ENCODE results near the gene RPLP1. TPM values are rescaled to one million over a fixed set of nuclear protein-coding genes. Genes with fewer than 3 reads are reported as not detected.

RPLP1 gene
- total and polyA plus RNA-seq, 9 of the 15 experiments (the other 6 are each of a cell fraction or from before 2014, with no cell fraction given), result 76.3 to 3,053 (median 847) TPM

DNA sequence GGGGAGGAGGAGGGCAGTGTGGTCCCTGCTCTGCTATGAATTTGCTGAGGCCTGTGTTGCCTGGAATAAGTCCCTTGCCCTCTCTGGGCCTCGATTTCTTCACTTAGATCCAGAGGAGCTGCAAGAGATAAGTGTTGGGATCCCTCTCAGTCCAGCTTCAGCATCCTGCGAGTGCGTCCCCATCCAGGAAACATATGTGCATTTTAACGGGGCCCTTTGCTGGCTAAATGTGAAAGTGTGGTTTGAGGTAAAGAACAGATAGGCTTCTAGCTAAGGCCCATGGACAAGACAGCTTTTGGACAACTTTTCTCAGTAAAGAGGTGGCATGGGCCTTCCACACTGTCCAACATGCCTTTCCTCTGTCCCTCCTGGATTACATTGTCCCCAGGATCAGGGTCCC, 26.5 kb downstream of the RPLP1 start:
- in situ Hi-C loops (cut with MboI), result loop anchor here (10.0 kb wide), 1 partner anchor 1006 kb away; no protein-coding TSS in a partner anchor
- no peak overlapping the region for H3K27ac ChIP-seq (ENCODE audit: extremely low read depth, low read depth, low read length)
- no peak for FAIRE-seq
- TF ChIP-seq EZH2 (IDR thresholded peaks at IDR 0.05; ENCODE audit: borderline replicate concordance, low read depth, low read length) (no peak), GABPB2 (CRISPR knock-in tag; conservative IDR thresholded peaks at IDR 0.05) (no peak), TAF7 (tag; IDR thresholded peaks at IDR 0.05) (no peak), LEF1 (IDR thresholded peaks at IDR 0.05) (no peak), FOS (IDR thresholded peaks at IDR 0.05; ENCODE audit: extremely low read depth, insufficient read length) (no peak), ZNF830 (CRISPR knock-in tag; IDR thresholded peaks at IDR 0.05) (no peak), ADNP (tag; IDR thresholded peaks at IDR 0.05) (no peak), ZNF780A (CRISPR knock-in tag; IDR thresholded peaks at IDR 0.05) (no peak), EGR1 (conservative IDR thresholded peaks at IDR 0.05) (no peak), FOXK2 (conservative IDR thresholded peaks at IDR 0.05 in 1 of 2, IDR thresholded peaks at IDR 0.05 in 1 of 2; ENCODE audit: low read depth in 2 of 2) (no peak), SMAD2 (IDR thresholded peaks at IDR 0.05; ENCODE audit: low read depth, low read length) (no peak), ZBTB1 (CRISPR knock-in tag; IDR thresholded peaks at IDR 0.05; ENCODE audit: borderline replicate concordance, low read depth) (no peak), CTBP1 (IDR thresholded peaks at IDR 0.05; ENCODE audit: borderline replicate concordance) (no peak), ZC3H8 (IDR thresholded peaks at IDR 0.05) (no peak)
- TF ChIP-seq, protein P1, sequence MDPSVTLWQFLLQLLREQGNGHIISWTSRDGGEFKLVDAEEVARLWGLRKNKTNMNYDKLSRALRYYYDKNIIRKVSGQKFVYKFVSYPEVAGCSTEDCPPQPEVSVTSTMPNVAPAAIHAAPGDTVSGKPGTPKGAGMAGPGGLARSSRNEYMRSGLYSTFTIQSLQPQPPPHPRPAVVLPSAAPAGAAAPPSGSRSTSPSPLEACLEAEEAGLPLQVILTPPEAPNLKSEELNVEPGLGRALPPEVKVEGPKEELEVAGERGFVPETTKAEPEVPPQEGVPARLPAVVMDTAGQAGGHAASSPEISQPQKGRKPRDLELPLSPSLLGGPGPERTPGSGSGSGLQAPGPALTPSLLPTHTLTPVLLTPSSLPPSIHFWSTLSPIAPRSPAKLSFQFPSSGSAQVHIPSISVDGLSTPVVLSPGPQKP (CRISPR knock-in tag; IDR thresholded peaks at IDR 0.05), result no peak
- TF ChIP-seq, protein P2, sequence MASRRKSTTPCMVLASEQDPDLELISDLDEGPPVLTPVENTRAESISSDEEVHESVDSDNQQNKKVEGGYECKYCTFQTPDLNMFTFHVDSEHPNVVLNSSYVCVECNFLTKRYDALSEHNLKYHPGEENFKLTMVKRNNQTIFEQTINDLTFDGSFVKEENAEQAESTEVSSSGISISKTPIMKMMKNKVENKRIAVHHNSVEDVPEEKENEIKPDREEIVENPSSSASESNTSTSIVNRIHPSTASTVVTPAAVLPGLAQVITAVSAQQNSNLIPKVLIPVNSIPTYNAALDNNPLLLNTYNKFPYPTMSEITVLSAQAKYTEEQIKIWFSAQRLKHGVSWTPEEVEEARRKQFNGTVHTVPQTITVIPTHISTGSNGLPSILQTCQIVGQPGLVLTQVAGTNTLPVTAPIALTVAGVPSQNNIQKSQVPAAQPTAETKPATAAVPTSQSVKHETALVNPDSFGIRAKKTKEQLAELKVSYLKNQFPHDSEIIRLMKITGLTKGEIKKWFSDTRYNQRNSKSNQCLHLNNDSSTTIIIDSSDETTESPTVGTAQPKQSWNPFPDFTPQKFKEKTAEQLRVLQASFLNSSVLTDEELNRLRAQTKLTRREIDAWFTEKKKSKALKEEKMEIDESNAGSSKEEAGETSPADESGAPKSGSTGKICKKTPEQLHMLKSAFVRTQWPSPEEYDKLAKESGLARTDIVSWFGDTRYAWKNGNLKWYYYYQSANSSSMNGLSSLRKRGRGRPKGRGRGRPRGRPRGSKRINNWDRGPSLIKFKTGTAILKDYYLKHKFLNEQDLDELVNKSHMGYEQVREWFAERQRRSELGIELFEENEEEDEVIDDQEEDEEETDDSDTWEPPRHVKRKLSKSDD (conservative IDR thresholded peaks at IDR 0.05; ENCODE audit: low read length), result no peak
- TF ChIP-seq, protein P3, sequence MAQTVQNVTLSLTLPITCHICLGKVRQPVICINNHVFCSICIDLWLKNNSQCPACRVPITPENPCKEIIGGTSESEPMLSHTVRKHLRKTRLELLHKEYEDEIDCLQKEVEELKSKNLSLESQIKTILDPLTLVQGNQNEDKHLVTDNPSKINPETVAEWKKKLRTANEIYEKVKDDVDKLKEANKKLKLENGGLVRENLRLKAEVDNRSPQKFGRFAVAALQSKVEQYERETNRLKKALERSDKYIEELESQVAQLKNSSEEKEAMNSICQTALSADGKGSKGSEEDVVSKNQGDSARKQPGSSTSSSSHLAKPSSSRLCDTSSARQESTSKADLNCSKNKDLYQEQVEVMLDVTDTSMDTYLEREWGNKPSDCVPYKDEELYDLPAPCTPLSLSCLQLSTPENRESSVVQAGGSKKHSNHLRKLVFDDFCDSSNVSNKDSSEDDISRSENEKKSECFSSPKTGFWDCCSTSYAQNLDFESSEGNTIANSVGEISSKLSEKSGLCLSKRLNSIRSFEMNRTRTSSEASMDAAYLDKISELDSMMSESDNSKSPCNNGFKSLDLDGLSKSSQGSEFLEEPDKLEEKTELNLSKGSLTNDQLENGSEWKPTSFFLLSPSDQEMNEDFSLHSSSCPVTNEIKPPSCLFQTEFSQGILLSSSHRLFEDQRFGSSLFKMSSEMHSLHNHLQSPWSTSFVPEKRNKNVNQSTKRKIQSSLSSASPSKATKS (CRISPR knock-in tag; IDR thresholded peaks at IDR 0.05), result no peak
- TF ChIP-seq, protein P4, sequence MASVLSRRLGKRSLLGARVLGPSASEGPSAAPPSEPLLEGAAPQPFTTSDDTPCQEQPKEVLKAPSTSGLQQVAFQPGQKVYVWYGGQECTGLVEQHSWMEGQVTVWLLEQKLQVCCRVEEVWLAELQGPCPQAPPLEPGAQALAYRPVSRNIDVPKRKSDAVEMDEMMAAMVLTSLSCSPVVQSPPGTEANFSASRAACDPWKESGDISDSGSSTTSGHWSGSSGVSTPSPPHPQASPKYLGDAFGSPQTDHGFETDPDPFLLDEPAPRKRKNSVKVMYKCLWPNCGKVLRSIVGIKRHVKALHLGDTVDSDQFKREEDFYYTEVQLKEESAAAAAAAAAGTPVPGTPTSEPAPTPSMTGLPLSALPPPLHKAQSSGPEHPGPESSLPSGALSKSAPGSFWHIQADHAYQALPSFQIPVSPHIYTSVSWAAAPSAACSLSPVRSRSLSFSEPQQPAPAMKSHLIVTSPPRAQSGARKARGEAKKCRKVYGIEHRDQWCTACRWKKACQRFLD (CRISPR knock-in tag; IDR thresholded peaks at IDR 0.05), result no peak
- no peak overlapping the region for H3K4me3 ChIP-seq
- H3K4me1 ChIP-seq (replicated peaks in 1 of 2; ENCODE audit: control insufficient read depth in 2 of 2, insufficient read depth in 2 of 2, low read length in 2 of 2), result no peaks in the 10 kb centered on the region
- no TSS peak for BruUV-seq (replicated peaks)
- no peak overlapping the region for H3K9ac ChIP-seq (ENCODE audit: insufficient read depth in 1 of 2, low read depth in 2 of 2, low read length in 2 of 2)
- 4% methylated on average over 4 of the region's 4 CpGs for WGBS (ENCODE audit: insufficient coverage, low coverage, missing lambda C conversion rate)
- peaks cover 4 to 18% of the 10 kb centered on the region in 2 experiments; a peak in 1 of 5 replicates for H3K27me3 ChIP-seq (ENCODE audit: control insufficient read depth in 2 of 2, insufficient read depth in 2 of 2, low read length in 2 of 2)
- no peak for DNase-seq (ENCODE audit: extremely low read depth in 1 of 4, low spot score in 3 of 4)
- H3K9me1 ChIP-seq (ENCODE audit: control insufficient read depth, insufficient read depth, low read length), result no peaks in the 10 kb centered on the region
- H3K79me2 ChIP-seq (ENCODE audit: control insufficient read depth, insufficient read depth, low read length), result no peaks in the 10 kb centered on the region
- no peak for ATAC-seq
- intact Hi-C loops (cut with micrococcal nuclease), result loop anchor here (10.0 kb wide), 1 partner anchor 1246 kb away; no protein-coding TSS in a partner anchor
- no peaks in the 10 kb centered on the region for H3K36me3 ChIP-seq (ENCODE audit: control insufficient read depth, insufficient read depth, low read length)
- ChIA-PET CTCF (ENCODE audit: low intra/inter-chr PET ratio) (interaction anchor here (0.8 to 1.4 kb wide), 2 partner anchors 1009 to 1396 kb away, joined by 3 to 9 read pairs; no protein-coding TSS in a partner anchor), POLR2A (no interaction called here)
- no peak overlapping the region for H2AFZ ChIP-seq (ENCODE audit: low read depth, low read length)
- no peaks in the 10 kb centered on the region; the same call in 1 of the 2 replicates for H4K20me1 ChIP-seq (replicated peaks; ENCODE audit: control insufficient read depth, insufficient read depth, low read length)
- no peak overlapping the region for H3K4me2 ChIP-seq (ENCODE audit: insufficient read depth, low read length)
- no peaks in the 10 kb centered on the region for H3K9me3 ChIP-seq (replicated peaks; ENCODE audit: control insufficient read depth, insufficient read depth, low read depth, low read length)

All from K562 (cell line).